GM21723 (cell line): Measurements from ENCODE around the gene KIRREL3.

ENCODE experiments used
- ATAC-seq: cut with Tn5 transposase; IDR thresholded peaks from one replicate; pipeline ENCODE4 v1.9.1; 2021; ENCODE audit warnings: mild to moderate bottlenecking, moderate library complexity; ENCODE audit not compliant: unreplicated experiment

KIRREL3 gene

DNA sequence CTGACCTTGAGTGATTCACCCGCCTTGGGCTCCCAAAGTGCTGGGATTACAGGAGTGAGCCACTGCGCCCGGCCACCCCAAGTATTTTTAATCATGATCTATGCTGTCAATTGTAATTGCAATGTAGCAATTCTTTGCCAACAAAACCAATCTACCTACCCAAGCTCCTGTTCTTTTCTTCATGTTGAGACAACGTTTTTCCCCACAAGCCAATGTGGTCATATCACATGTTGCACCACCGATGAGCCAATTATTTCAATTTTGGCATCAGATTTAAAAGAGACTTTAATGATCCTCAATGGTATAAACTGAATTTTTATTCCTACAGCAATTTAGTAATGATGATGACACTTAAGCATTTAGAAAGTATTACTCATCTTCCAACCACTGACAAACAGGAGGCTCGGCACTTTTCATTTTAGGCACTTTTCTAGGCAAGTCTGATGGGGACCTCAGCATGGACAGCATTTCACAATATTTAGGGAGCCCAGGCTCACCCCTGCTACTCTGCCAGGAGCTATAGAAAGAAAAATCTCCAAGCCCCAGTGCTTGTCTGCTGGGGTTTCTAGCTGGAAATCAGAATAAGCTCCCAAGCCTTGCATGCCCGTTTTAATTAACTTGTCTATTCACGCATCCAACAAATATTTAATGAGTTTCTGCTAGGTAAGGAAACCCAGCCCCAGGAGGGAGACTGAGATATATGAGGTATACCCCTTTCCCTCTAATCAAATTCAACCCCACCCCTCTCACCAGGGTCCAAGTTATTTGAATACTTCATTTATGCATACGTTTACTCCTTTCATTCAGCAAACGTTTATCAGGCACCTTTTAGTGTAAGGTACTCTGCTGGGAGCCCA lies 353.6 kb downstream of the KIRREL3 start:
- ATAC-seq, result no peak

DNA sequence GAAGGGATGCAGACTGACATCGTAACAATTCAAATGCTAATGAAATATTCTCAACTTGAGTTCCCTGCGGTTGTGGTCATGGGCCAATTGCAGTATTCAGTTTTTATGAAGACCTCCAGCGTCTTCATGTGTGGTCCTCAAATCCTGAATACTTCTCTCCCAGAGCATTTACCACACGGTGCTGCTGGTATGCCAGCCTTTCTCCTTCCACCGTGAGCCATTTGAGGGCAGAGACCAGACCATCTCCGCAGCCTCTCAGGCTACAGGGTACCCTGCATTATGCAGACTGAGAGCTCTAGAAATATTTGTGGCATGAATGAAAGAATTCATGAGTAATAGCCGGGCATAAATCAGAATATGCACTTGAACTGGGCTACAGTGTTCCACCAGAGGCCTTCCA lies 355.4 kb downstream of the KIRREL3 start:
- ATAC-seq, result no peak

DNA sequence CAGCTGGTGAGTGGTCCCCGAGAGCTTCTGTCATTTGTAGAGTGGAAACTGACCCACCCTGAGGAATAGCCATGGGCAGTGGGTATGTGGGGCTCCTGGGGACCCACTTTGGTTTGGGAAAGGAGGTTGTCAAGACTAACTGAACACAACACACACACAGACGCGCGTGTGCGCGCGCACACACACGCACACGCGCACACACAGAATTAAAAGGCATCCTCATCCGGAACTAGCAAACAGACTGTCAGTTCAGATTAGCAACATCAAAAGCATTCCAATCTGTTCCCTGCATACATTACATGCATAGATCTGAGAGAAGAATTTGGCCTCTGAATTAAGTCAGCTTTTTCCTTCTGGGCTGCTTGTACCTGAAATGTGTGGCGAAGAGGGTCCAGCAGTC lies 360.4 kb downstream of the KIRREL3 start:
- no peak for ATAC-seq

DNA sequence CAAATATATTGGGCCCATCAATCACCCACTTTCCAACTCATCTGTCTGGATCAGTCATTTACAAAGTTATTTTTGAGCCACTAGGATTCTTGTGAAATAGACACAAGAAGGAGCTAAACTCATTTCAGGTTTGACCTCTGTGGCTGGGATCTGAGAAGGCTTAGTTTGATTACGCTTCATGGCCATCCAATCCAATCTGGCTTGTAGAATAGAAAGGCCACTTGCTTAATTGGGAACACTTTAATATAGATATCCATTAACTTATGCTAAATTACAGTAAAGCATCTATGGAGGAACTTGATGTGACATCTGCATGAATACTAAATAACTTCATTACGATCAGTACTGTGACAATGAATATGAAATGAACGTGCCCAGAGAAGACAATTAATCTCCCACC lies 360.9 kb downstream of the KIRREL3 start:
- ATAC-seq, result no peak

DNA sequence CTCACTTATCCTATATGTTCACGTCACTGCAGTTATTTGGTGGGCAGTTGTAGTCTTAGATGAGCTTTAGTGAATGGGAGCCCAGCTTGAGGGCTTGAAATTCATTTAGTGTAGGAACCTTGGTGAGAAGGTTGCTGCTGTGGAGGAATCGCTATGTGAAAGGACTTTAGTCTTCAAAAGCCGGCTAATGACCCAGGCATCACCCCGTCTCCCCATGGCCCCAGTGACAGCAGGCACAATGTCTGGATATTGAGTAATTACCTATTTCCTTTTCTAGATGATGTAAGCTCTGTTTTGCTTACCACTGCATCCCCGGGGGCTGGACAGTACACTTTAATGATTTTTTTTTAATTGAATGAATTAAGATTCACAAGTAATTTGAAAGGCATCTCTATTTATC lies 361.9 kb downstream of the KIRREL3 start:
- ATAC-seq, result no peak

DNA sequence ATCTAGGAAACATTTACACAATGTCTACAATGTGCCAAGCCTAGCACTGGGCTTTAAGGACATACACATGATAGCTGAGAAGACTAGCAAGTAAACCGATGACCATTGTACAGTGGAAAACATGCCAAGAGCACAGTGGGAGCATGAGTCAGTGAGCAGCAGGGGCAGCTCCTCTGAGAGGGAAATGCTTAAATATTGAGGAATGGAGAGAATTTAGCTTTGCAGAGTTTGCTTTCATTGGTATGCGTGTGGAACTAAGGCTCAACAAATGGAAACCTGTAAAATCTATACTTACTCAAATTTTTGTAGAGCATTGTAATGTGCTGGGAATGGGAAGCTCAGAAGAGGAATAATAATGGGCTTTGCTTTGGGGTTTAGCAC lies 362.8 kb downstream of the KIRREL3 start:
- ATAC-seq, result no peak

DNA sequence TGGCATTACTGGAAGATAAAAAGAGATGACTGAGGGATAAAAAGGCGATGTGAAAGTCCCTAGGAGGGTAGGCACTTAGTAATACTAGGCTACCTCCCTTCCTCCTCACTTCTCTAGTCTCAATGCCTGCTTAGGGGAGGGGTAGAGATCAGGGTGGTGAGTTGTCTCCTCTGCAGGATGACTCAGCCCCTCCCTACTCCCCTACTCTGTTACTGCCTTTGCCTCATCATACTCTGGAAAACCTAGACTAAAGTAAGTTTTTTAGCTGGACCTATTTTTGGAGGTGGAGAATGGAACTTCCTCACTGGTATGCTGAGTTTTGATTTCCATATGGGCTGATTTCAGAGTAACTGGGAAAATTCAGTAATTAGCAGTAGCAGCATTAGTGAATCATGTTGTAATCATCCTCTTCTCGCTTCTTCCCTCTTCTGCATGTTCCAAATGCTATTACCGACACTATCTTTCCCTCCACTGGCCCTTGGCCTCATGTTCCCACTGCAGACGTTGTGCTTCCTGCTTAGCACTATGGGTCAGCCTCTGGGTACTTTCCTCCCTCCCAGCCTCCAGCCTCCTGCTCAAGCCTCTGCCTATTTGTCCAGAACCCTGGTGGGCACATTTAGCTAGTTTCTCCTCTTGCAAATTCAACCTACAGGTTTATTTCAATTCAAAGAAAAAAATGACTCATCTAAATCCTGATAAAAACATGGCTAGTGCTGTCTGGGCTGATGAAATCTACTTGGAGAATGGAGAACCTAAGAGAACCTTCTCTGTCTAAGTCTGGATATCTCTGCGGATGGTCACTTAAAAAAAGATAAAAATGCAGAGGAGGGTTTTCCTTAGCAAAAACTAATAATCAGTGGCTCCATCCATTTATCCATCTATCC lies 363.4 kb downstream of the KIRREL3 start:
- ATAC-seq, result no peak

DNA sequence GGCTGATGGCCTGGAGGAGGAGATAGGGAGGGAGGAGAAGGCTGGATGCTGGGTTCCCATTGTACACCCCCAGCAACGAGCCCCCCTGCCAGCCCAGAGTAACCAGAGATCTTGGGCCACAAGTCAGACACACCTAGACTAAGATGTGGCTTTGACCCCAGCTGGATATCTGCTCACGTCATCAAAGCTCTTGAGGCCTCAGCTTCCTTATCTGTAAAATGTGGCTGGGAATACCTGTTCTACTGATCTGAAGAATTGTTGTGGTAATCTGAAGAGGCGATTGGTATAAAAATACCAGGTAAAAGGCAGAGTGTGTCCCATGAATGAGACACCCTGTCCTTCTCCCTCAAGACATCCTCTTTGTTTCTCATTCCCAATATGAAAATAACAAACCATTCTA lies 365.1 kb downstream of the KIRREL3 start:
- no peak for ATAC-seq

DNA sequence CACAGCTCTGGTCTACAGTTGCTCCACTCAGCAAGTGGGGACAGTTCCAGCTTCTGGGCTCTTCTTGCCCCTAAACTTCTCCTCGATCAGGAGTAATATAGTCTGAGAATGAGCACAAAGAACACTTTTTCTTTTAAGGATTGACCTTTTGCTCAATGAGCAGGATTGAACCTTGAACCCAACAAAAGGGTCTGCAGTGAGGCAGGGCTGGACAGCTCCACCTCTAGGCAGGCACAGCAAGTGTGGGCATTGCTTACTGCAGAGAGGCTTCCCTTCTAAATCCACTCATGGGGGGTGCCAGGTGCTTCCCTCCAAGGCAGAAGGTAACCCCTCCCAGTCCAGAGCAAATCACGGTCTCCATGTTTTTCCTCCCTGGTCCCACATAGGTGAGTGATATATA lies 365.6 kb downstream of the KIRREL3 start:
- ATAC-seq, result no peak

DNA sequence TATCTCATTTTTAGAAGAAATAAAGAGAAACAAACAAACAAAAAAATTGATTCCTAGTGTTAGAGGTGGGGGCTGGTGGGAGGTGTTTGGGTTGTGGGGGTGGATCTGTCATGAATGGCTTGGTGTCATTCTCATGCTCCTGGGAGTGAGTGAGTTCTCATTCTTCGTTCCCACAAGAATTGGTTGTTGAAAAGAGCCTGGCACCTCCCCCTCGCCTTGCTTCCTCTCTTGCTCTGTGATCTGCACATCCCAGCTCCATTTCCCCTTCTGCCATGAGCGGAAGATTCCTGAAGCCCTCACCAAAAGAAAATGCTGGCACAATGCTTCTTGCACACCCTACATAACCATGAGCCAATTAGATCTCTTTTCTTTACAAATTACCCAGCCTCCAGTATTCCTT lies 367.2 kb downstream of the KIRREL3 start:
- ATAC-seq, result no peak

DNA sequence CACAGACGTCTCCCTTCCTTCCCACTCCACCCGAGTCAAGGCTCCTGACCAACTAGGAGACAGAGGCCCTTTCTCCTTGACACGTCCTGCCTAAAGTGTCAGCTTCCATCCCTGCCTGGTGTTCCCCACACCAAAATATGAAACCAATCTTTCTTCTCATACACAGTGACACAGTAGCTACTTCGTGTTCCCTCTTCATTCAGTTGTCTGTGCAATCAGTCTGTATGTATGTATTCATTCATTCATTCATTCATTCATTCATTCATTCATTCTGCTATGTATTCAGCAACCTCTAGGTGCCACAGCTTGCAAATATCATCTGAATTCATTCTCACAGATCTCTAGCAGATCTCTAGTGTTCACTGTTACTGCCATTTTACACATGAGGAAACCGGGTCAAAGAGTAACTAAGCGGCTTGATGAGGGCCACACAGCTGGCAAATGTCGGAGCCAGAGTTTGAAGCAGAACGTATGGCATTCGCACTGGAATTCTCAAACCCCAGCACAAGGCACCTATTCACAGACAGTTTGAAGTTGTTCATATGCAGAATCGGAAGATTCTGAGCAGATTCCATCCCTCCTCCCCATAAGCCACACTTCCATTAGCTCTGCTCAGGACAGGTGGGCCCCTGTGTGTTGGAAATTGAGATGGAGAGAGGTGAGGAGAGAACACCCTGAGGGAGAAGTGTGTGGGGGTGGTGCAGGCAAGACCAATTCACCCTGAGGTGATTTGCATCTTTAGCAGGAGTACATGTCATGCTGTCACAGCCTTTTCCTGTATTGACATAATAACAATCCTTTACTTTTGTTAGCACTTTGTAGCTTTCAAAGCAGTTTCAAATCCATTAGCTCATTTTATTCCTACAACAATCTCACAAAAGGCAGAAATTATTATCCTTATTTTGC lies 369.4 kb downstream of the KIRREL3 start:
- no peak for ATAC-seq

DNA sequence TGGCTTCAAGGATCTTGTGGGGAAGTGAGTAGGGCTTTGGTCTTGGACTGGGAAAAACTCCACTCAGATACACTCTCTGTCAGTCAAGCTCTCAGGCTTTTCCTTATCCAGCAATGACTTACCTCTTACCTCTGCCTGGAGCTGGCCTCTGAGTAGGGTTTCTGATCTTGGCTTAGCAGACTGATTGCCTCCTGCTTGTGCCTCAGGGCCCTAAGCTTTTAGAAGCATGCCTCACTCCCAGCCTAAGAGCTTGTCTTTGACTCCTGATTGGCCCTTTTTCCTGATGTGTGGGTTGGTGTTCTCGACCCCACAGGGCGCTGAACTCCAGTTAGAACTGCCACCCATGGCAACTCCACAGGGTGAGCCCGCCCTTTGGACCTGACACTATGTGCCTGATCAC lies 370.1 kb downstream of the KIRREL3 start:
- ATAC-seq, result no peak

DNA sequence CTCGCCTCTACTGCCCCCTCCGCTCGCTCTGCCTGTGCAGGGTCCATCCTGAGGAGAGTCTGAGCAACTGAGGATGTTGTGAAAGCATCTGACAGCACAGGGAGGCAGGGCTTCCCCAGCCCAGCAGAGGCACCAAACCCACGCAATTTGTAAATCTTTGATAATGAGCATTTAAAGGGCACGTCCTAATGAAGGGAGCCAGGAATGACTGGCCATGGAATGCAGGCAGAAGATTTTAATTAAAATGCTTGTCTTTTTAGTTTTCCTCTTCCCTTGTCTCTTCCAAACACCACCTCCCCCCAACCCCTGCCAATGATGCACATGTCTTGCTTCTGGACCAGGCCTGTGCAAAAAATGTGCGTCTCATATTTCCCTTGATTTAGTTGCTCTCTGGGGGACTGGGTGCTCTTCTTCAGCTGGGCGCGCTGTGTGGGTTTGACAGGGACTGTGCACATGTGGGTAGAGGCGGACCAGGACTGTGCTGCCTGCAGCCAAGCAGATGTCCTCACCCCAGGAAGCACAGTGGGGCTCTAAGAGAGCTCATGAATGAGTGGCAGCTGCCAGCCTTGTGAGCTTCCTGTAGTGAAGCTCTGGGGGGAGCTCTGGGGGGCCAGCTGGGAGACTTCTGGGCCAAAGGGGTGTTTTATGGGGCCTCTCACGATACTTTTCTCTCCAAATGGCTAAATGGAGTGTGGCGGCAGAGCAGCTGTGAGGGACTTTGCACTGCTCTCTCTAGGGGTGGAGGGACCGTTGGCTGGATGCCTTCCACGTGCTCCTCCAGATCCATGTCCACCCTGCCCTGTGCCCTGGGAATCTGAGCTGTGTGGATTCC lies 371.6 kb downstream of the KIRREL3 start:
- no peak for ATAC-seq

DNA sequence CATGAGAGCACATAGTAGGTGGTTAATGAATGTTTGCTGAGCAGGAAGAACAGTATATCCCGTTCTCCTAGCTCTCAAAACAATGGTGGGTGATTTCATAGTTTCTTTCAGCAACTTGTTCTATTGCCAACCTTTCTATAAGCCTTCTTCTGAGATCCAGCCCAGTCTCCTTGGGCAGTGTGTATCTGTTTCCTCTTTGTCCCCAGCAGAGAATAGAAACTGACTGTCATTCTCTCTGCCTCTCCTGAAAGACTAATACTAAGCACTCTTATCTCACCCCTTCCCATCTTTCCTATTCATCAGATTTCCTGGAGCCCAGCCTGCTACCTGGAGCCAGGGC lies 372.1 kb downstream of the KIRREL3 start:
- no peak for ATAC-seq

DNA sequence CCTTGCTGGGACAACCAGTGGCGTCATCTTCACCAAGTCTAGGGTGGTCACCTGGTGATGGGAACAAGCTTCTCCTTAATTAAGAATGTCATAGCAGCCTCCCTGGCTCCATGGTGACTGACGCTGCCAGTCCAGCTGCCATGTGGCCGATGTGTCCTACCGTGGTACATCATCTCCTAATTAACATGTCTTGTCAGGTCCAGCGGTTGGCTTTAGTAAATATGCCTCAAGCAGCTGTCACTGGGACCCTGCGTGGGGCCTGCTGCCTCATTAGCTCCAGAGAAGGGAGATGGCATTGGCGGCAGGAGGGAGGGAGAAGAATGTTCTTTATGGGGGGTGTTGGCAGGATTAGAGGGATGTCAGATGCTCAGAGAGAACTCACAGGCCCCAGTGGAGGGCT lies 373.1 kb downstream of the KIRREL3 start:
- no peak for ATAC-seq

DNA sequence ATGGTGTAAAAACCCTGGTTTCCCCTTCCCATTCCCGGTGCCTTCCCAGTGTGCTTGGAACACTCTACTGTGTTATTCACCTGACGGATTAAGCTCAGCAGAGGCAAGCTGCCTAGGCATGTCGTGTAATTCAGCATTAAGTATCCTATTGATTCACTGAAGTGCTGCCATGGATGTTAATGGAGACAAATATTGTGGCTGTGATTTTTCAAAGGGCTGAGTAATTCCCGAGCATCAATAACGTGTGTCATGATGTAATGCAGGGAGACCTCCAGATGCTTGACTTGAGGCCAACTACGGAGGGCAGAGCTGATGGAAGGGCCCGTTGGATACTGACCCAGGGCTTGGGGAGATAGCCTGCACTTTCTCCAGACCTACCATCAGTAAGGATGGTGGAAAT lies 376.1 kb downstream of the KIRREL3 start:
- ATAC-seq, result no peak

DNA sequence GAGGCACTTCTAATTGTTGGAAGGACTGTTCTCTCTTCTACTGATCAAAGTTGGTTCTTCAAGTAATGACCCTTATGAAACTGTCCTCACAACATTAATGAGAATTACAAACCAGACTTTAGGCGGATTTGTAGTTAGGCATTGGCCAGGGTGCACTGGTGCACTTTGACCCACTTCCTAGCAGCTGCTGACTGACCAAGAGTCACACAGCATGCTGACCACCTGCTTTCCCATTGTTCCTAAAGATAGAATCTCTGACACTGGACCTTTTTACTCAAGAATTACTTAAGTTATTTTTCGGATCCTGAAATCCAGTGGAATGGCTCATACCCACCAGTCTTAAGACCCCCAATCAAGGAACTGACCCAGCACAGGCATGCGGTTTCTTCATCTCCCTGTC lies 381.1 kb downstream of the KIRREL3 start:
- no peak for ATAC-seq

DNA sequence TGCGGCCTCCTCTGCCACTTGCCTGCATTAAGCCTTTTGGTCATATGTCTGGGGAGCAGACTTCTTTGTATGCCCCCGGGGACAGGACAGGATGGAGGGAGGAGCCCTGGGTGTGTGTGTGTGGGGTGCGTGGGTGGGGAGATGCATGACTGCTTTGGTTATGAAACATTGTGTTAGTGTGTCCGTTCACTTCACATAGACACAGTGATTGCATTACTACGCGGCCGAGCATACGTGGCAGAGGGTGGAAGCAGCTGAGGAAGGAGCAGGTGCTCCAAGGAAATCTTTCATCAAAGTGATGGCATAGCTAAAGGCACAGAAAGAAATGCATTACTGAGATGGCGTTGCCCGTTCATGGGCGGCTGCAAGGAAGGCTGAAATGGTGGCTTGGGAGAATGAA lies 384.7 kb downstream of the KIRREL3 start:
- no peak for ATAC-seq

DNA sequence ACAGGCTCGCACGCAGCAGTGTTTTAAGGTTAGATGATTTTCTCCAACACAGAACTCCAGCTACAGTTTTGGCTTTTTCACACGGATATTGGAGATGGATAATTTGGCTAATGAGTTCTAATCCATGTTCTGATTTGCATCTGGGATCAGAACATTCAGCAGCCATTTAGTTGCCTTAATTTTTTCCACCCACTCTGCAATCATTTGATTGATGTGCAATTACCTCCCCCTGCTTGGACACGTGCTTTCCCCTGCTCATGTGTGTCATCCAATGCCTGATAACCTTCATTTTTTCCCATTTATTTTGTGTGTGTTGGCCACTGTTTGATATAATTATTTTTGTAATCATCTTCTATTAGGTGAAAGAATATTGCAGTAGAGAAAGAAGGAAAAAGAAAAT lies 387.3 kb downstream of the KIRREL3 start:
- ATAC-seq, result no peak

DNA sequence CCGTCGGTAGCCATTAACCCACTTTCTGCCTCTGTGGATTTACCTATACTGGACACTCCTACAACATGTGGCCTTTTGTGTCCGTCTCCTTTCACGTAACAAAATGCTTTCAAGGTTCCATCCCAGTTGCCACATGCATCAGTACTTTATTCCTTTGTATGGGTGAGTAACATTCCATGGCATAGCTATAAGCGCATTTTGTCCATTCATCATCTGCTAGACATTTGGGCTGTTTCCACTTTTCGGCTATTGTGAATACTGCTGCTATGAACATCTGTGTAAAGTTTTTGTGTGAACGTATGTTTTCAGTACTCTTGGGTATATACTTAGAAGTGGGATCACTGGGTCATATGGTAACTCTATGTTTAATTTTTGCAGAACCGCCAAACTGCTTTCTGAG lies 387.9 kb downstream of the KIRREL3 start:
- no peak for ATAC-seq
